Prostate gland (tissue), 2 donors: ENCODE data around the gene FHOD3.

Source experiments
- POLR2A ChIP-seq: fragments of 450-650 bp; IDR thresholded peaks from one replicate; pipeline ENCODE4 v1.6.1; 2016; ENCODE audit warnings: antibody characterized with exemption, mild to moderate bottlenecking
- POLR2AphosphoS5 ChIP-seq: sonication (generic); formaldehyde crosslinking; IDR thresholded peaks from one replicate; pipeline ENCODE4 v1.6.1; 2017; ENCODE audit warnings: antibody characterized with exemption
- TF ChIP-seq, protein P1 (sequence below), 4 experiments: fragments of 200-600 bp in 2 of 4; fragments of 450-650 bp in 2 of 4; sonication (generic) in 2 of 4; IDR thresholded peaks; 1 replicate in 3 of 4; 2 replicates in 1 of 4; pipeline ENCODE4 v1.5.1; 2016 to 2019; ENCODE audit warnings: antibody characterized with exemption in 4 of 4, mild to moderate bottlenecking in 2 of 4, moderate library complexity in 2 of 4

DNA sequence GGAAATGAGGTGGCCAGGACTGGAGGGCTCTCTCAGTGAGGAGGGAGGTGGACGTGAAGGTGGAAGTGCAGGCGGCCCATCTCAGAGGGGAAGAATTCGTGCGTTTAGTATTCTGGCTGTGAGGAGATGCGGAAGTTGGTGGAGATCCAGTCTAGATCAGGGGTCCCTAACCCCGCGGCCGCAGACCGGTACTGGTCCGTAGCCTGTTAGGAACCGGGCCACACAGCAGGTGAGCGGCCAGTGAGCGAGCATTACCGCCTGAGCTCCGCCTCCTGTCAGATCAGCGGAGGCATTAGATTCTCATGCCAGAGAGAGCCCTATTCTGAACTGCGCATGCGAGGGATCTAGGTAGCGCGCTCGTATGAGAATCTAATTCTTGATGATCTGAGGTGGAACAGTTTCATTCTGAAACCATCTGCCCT, 1.6 kb upstream of the FHOD3 start:
- TF ChIP-seq, protein P1, sequence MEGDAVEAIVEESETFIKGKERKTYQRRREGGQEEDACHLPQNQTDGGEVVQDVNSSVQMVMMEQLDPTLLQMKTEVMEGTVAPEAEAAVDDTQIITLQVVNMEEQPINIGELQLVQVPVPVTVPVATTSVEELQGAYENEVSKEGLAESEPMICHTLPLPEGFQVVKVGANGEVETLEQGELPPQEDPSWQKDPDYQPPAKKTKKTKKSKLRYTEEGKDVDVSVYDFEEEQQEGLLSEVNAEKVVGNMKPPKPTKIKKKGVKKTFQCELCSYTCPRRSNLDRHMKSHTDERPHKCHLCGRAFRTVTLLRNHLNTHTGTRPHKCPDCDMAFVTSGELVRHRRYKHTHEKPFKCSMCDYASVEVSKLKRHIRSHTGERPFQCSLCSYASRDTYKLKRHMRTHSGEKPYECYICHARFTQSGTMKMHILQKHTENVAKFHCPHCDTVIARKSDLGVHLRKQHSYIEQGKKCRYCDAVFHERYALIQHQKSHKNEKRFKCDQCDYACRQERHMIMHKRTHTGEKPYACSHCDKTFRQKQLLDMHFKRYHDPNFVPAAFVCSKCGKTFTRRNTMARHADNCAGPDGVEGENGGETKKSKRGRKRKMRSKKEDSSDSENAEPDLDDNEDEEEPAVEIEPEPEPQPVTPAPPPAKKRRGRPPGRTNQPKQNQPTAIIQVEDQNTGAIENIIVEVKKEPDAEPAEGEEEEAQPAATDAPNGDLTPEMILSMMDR (IDR thresholded peaks at IDR 0.05), result no peak
- no peak for TF ChIP-seq POLR2A
- TF ChIP-seq POLR2AphosphoS5, result no peak
